Neural cell (in vitro differentiated cells): ENCODE measurements around the gene IL3RA. TPM values are rescaled to one million over a fixed set of nuclear protein-coding genes. Genes with fewer than 3 reads are reported as not detected.
"Not testable (repeated sequence)": the region's sequence is repeated elsewhere in the genome, so short reads cannot be mapped to it uniquely, and the experiment has no call there.

ENCODE experiments used
- H2AFZ ChIP-seq: fragments of 200-600, 300-800 bp; sonication (generic), shearing (Covaris generic); 2 replicates; pipeline ENCODE4 v1.6.0; 2014; ENCODE audit warnings: low read depth, mild to moderate bottlenecking, antibody characterized with exemption, low read length, moderate library complexity
- H3F3A ChIP-seq: fragments of 200-600 bp; shearing (Covaris generic); 2 replicates; pipeline ENCODE4 v1.6.1; 2016; ENCODE audit warnings: mild to moderate bottlenecking, moderate library complexity, mixed read lengths, antibody characterized with exemption, low read length; ENCODE audit not compliant: insufficient read depth, poor library complexity, severe bottlenecking
- H3K27ac ChIP-seq: fragments of 200-600, 300-800 bp; sonication (generic), shearing (Covaris generic); 2 replicates; pipeline ENCODE4 v1.5.1; 2014; ENCODE audit warnings: mild to moderate bottlenecking, low read length, moderate library complexity
- H3K27me3 ChIP-seq: fragments of 300-800, 200-600 bp; sonication (generic), shearing (Covaris generic); 2 replicates; pipeline ENCODE4 v1.6.0; 2014; ENCODE audit warnings: mild to moderate bottlenecking, low read depth, low read length, moderate library complexity; ENCODE audit not compliant: insufficient read depth
- H3K36me3 ChIP-seq: fragments of 300-800, 200-600 bp; sonication (generic), shearing (Covaris generic); 2 replicates; pipeline ENCODE4 v1.5.1; 2014; ENCODE audit warnings: mild to moderate bottlenecking, antibody characterized with exemption, low read length, moderate library complexity; ENCODE audit not compliant: insufficient read depth
- H3K4me2 ChIP-seq: fragments of 300-800, 200-600 bp; sonication (generic), shearing (Covaris generic); 2 replicates; pipeline ENCODE4 v1.6.0; 2014; ENCODE audit warnings: mild to moderate bottlenecking, low read length
- H3K4me3 ChIP-seq: fragments of 300-800, 200-600 bp; sonication (generic), shearing (Covaris generic); 2 replicates; pipeline ENCODE4 v1.5.1; 2014; ENCODE audit warnings: mild to moderate bottlenecking, low read length, moderate library complexity
- H3K79me2 ChIP-seq: fragments of 200-600 bp; shearing (Covaris generic); replicated peaks from 2 replicates; pipeline ENCODE4 v1.6.0; 2014; ENCODE audit warnings: mild to moderate bottlenecking, low read length, moderate library complexity; ENCODE audit not compliant: insufficient read depth
- H3K9ac ChIP-seq: fragments of 300-800, 200-600 bp; sonication (generic), shearing (Covaris generic); 2 replicates; pipeline ENCODE4 v1.6.1; 2016; ENCODE audit warnings: mild to moderate bottlenecking, low read length, mixed read lengths
- H3K9me2 ChIP-seq: fragments of 200-600 bp; shearing (Covaris generic); 2 replicates; pipeline ENCODE4 v1.6.1; 2016; ENCODE audit warnings: mild to moderate bottlenecking, low read length, mixed read lengths; ENCODE audit not compliant: insufficient read depth
- H3K9me3 ChIP-seq: fragments of 200-600, 300-800 bp; sonication (generic), shearing (Covaris generic); 2 replicates; pipeline ENCODE4 v1.6.1; 2016; ENCODE audit warnings: mild to moderate bottlenecking, mixed run types, low read length, moderate library complexity, mixed read lengths
- H4K20me1 ChIP-seq: fragments of 200-600 bp; shearing (Covaris generic); 2 replicates; pipeline ENCODE4 v1.6.1; 2016; ENCODE audit warnings: mild to moderate bottlenecking, mixed run types; ENCODE audit not compliant: insufficient read depth
- CTCF ChIP-seq: fragments of 450-650 bp; IDR thresholded peaks from 2 replicates; pipeline ENCODE4 v1.5.1; 2014; ENCODE audit warnings: antibody characterized with exemption, mild to moderate bottlenecking, moderate library complexity; ENCODE audit not compliant: poor library complexity, severe bottlenecking
- EP300 ChIP-seq: fragments of 450-650 bp; conservative IDR thresholded peaks from 2 replicates; pipeline ENCODE4 v1.6.1; 2014; ENCODE audit warnings: antibody characterized with exemption, mild to moderate bottlenecking, moderate library complexity; ENCODE audit not compliant: poor library complexity, severe bottlenecking
- EZH2 ChIP-seq: fragments of 200-600, 300-800 bp; shearing (Covaris generic), sonication (generic); IDR thresholded peaks from 2 replicates; pipeline ENCODE4 v1.6.1; 2014; ENCODE audit warnings: antibody characterized with exemption, low read length, borderline replicate concordance, mild to moderate bottlenecking; ENCODE audit not compliant: insufficient read depth, poor library complexity, severe bottlenecking
- MXI1 ChIP-seq: fragments of 450-650 bp; conservative IDR thresholded peaks from 2 replicates; pipeline ENCODE4 v1.6.1; 2014; ENCODE audit warnings: antibody characterized with exemption, mild to moderate bottlenecking; ENCODE audit not compliant: poor library complexity, severe bottlenecking
- POLR2AphosphoS5 ChIP-seq: IDR thresholded peaks from 2 replicates; pipeline ENCODE4 v1.6.1; 2012
- RAD21 ChIP-seq: fragments of 450-650 bp; conservative IDR thresholded peaks from 2 replicates; pipeline ENCODE4 v1.6.1; 2014; ENCODE audit warnings: antibody characterized with exemption, mild to moderate bottlenecking, moderate library complexity
- REST ChIP-seq: IDR thresholded peaks from 2 replicates; pipeline ENCODE4 v1.6.1; 2012; ENCODE audit warnings: borderline replicate concordance
- SMC3 ChIP-seq: fragments of 450-650 bp; conservative IDR thresholded peaks from 2 replicates; pipeline ENCODE4 v1.6.1; 2014; ENCODE audit warnings: antibody characterized with exemption, mild to moderate bottlenecking, moderate library complexity; ENCODE audit not compliant: poor library complexity
- TAF1 ChIP-seq: IDR thresholded peaks from 2 replicates; pipeline ENCODE4 v1.6.1; 2012; ENCODE audit warnings: low read depth
- polyA plus RNA-seq: library from polyadenylated mRNA; depleted of rRNA; stranded (reverse); fragments of >200 nt; gene quantifications from 2 replicates; pipeline ENCODE4 v1.2.3, GENCODE V29; 2014

The IL3RA gene
- polyA plus RNA-seq, 1 donor from 2014 or later: not detected

GRCh38 chrX:1361910-1362309, 25.3 kb downstream of the IL3RA start:
- H3F3A ChIP-seq: no peaks in the 10 kb centered on the region
- TF ChIP-seq RAD21: no peak
- no peak for TF ChIP-seq POLR2AphosphoS5
- no peak for TF ChIP-seq TAF1
- TF ChIP-seq EP300: no peak
- TF ChIP-seq CTCF: no peak
- no peak overlapping the region for H3K4me3 ChIP-seq
- no peaks in the 10 kb centered on the region for H3K9me2 ChIP-seq
- no peak overlapping the region for H3K9ac ChIP-seq
- no peaks in the 10 kb centered on the region for H3K79me2 ChIP-seq
- H3K27me3 ChIP-seq: no peaks in the 10 kb centered on the region
- no peak overlapping the region for H3K27ac ChIP-seq
- H4K20me1 ChIP-seq: no peaks in the 10 kb centered on the region
- no peaks in the 10 kb centered on the region for H3K9me3 ChIP-seq
- no peak overlapping the region for H2AFZ ChIP-seq
- H3K4me2 ChIP-seq: no peak overlapping the region
- H3K36me3 ChIP-seq: no peaks in the 10 kb centered on the region

DNA sequence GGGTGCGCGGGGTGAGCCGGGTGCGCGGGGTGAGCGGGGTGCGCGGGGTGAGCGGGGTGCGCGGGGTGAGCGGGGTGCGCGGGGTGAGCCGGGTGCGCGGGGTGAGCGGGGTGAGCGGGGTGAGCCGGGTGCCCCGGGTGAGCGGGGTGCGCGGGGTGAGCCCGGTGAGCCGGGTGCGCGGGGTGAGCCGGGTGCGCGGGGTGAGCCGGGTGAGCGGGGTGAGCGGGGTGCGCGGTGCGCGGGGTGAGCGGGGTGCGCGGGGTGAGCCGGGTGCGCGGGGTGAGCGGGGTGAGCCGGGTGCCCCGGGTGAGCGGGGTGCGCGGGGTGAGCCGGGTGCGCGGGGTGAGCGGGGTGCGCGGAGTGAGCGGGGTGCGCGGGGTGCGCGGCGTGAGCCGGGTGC, 29.8 kb downstream of the IL3RA start:
- H3K9ac ChIP-seq, H3K9me3 ChIP-seq, H2AFZ ChIP-seq, H3K36me3 ChIP-seq, H3K27ac ChIP-seq, H3K4me3 ChIP-seq, H3K79me2 ChIP-seq, H3K4me2 ChIP-seq, H4K20me1 ChIP-seq, H3K9me2 ChIP-seq, H3K27me3 ChIP-seq, H3F3A ChIP-seq: not testable (repeated sequence)

GRCh38 chrX:1368385-1368698, 31.8 kb downstream of the IL3RA start:
- no peaks in the 10 kb centered on the region for H3K36me3 ChIP-seq
- TF ChIP-seq RAD21: no peak
- TF ChIP-seq EP300: no peak
- TF ChIP-seq MXI1: no peak
- no peak for TF ChIP-seq CTCF
- no peak for TF ChIP-seq POLR2AphosphoS5
- no peak for TF ChIP-seq SMC3
- no peak for TF ChIP-seq TAF1
- TF ChIP-seq EZH2: no peak
- no peak for TF ChIP-seq REST

More at GRCh38 chrX:1368385-1368698, 31.8 kb downstream of the IL3RA start:
- H4K20me1 ChIP-seq: no peaks in the 10 kb centered on the region
- H3K27ac ChIP-seq: no peak overlapping the region
- H3K4me3 ChIP-seq: no peak overlapping the region
- no peak overlapping the region for H2AFZ ChIP-seq
- no peaks in the 10 kb centered on the region for H3K79me2 ChIP-seq
- H3K27me3 ChIP-seq: no peaks in the 10 kb centered on the region
- no peaks in the 10 kb centered on the region for H3K9me2 ChIP-seq
- H3K9me3 ChIP-seq: no peaks in the 10 kb centered on the region
- no peak overlapping the region for H3K4me2 ChIP-seq
- H3F3A ChIP-seq: no peaks in the 10 kb centered on the region
- no peak overlapping the region for H3K9ac ChIP-seq
